OCI-LY7 (cell line): ENCODE results near the gene ZNF326.

ENCODE experiments used
- CTCF ChIP-seq: fragments of 200-600 bp; sonication (generic); conservative IDR thresholded peaks from 2 replicates; pipeline ENCODE4 v1.5.1; 2014; ENCODE audit warnings: mild to moderate bottlenecking, antibody characterized with exemption, low read length, moderate library complexity, mixed read lengths
- EZH2phosphoT487 ChIP-seq: fragments of 200-600 bp; sonication (generic); IDR thresholded peaks from 2 replicates; pipeline ENCODE4 v1.6.1; 2018; ENCODE audit warnings: low read depth, borderline replicate concordance, mild to moderate bottlenecking, mixed run types, antibody characterized with exemption, low read length, moderate library complexity, mixed read lengths

GRCh38 chr1:89958851-89959654 is 35.9 kb upstream of the ZNF326 start:
- TF ChIP-seq CTCF (no peak), EZH2phosphoT487 (no peak)
